WI38 (cell line): ENCODE results near the gene UQCC2.
A peak's percentile ranks its signal among the peaks of the same experiment; 100 is the strongest.

Experiments used
- H3K4me3 ChIP-seq: 2 replicates; pipeline ENCODE4 v1.5.1; 2011; ENCODE audit warnings: low read depth, mild to moderate bottlenecking, control low read depth, low read length
- TF ChIP-seq, protein P1 (sequence below): IDR thresholded peaks from 2 replicates; pipeline ENCODE4 v1.5.1; 2012; ENCODE audit warnings: low read depth, mild to moderate bottlenecking, control low read depth, low read length

Gene UQCC2

GRCh38 chr6:33748841-33749240, 37.3 kb upstream of the UQCC2 start:
- TF ChIP-seq, protein P1, sequence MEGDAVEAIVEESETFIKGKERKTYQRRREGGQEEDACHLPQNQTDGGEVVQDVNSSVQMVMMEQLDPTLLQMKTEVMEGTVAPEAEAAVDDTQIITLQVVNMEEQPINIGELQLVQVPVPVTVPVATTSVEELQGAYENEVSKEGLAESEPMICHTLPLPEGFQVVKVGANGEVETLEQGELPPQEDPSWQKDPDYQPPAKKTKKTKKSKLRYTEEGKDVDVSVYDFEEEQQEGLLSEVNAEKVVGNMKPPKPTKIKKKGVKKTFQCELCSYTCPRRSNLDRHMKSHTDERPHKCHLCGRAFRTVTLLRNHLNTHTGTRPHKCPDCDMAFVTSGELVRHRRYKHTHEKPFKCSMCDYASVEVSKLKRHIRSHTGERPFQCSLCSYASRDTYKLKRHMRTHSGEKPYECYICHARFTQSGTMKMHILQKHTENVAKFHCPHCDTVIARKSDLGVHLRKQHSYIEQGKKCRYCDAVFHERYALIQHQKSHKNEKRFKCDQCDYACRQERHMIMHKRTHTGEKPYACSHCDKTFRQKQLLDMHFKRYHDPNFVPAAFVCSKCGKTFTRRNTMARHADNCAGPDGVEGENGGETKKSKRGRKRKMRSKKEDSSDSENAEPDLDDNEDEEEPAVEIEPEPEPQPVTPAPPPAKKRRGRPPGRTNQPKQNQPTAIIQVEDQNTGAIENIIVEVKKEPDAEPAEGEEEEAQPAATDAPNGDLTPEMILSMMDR, result no peak
- H3K4me3 ChIP-seq, result no peak overlapping the region

GRCh38 chr6:33747823-33748222, 36.3 kb upstream of the UQCC2 start:
- no peak overlapping the region for H3K4me3 ChIP-seq
- TF ChIP-seq, protein P1, result no peak

DNA sequence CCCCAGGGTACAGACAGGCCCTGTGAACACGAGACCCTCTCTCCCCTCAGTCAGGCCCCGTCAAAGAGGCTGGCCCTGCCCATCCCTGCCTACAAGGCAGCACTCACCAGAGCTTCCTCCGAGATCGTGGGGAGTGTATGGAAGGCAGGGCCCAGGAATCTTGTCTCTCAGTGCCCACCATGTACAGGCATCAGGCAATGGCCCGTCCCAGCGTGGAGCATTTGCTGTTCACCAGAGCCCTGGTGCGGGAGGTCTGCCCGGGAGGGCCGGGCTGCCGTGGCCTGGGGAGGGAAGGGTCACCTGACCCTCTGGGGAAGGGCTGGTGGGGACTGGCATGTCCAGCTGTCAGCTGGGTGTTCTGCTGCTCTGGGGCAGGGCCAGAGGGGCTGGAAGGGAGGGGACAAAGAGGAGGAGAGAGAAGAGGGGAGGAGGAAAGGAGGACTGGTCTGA, 35.2 kb upstream of the UQCC2 start, which contains the start of gene IP6K3:
IP6K3 (minus strand) TSS at position 255 of the 450 bp plus-strand sequence. CDS start 11,429 bp downstream, outside the sequence.
- peak within 1 kb of the TSS; percentile 53 for H3K4me3 ChIP-seq
- TF ChIP-seq, protein P1, result no peak

GRCh38 chr6:33746036-33746600, 34.6 kb upstream of the UQCC2 start:
- TF ChIP-seq, protein P1, result no peak
- peak overlapping the region; percentile 53 for H3K4me3 ChIP-seq

GRCh38 chr6:33745548-33745947, 34.0 kb upstream of the UQCC2 start:
- TF ChIP-seq, protein P1, result no peak
- H3K4me3 ChIP-seq, result peak overlapping the region; percentile 53

DNA sequence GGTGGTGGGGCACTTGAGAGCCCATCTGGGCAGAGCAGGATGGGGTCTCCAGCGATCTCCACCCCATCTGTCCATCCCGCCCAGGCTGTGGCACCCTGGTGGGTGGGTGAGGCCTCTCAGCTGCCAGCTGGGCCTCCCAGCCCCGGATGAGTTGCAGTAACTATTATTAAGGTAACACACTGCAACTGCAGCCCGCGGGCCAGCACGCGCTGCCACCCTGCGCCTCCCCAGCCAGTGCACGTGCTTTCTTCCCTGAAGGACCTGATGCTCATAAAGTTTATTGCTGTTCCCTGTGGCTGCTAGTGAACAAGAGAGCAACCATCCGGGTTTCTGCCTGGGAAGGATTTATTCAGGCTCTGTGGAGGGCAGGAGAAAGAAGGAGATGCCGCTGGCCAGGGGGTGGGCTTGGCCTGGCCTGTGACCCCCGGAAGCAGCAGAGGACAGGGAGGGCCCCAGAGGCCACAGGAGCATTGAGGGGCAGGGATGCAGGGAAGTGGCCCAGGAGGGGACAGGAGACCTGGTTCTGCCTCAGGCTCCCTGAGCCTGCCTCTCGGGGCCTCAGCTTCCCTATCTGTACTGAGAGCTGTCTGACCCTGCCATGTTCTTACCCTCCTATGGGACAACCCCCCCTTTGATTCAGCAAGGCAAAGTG, 33.5 kb upstream of the UQCC2 start:
- TF ChIP-seq, protein P1, result no peak
- H3K4me3 ChIP-seq, result no peak overlapping the region
